BE2C (cell line): ENCODE measurements around the gene KRT4.

ENCODE experiments used
- DNase-seq: peaks from one replicate; pipeline ENCODE4 v3.0.0-alpha.2; 2020
- H3K27me3 ChIP-seq: fragments of 250-450 bp; sonication (Bioruptor Pico); 2 replicates; pipeline ENCODE4 v1.5.1; 2020; ENCODE audit warnings: mild to moderate bottlenecking
- H3K36me3 ChIP-seq: fragments of 250-450 bp; sonication (Bioruptor Pico); 2 replicates; pipeline ENCODE4 v1.5.1; 2020; ENCODE audit warnings: mild to moderate bottlenecking
- H3K4me1 ChIP-seq: fragments of 250-450 bp; sonication (Bioruptor Pico); 2 replicates; pipeline ENCODE4 v1.5.1; 2020
- H3K4me3 ChIP-seq: 2 replicates; pipeline ENCODE4 v1.5.1; 2011; ENCODE audit warnings: low read depth, low read length
- H3K9me3 ChIP-seq: fragments of 250-450 bp; sonication (Bioruptor Pico); 2 replicates; pipeline ENCODE4 v1.5.1; 2020
- TF ChIP-seq, protein P1 (sequence below): IDR thresholded peaks from 2 replicates; pipeline ENCODE4 v1.5.1; 2012; ENCODE audit warnings: mild to moderate bottlenecking, low read depth, low read length

Gene KRT4

DNA sequence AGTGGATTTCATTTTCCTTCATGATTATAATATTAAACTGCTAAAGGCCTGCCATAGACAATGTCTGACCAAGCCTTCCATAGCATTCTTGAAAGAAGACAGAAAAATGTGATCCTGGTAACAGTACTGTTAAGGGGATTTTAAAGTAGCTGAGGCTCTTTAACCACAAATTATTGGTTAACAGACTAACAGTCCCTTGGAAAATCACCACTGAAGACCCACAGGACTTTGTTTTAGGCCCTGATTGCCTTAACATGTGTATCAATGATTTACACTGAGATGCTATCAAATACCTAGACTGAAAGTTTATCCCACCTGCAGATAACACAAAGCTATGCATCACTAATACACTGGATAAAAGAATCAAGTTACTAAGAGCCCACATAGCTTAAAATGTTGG lies 14.2 kb upstream of the KRT4 start:
- Histone ChIP-seq H3K4me1 (no peaks in the 10 kb centered on the region), H3K9me3 (no peaks in the 10 kb centered on the region), H3K36me3 (no peaks in the 10 kb centered on the region), H3K27me3 (peaks cover 6% of the 10 kb centered on the region), H3K4me3 (no peak overlapping the region)
- TF ChIP-seq, protein P1, sequence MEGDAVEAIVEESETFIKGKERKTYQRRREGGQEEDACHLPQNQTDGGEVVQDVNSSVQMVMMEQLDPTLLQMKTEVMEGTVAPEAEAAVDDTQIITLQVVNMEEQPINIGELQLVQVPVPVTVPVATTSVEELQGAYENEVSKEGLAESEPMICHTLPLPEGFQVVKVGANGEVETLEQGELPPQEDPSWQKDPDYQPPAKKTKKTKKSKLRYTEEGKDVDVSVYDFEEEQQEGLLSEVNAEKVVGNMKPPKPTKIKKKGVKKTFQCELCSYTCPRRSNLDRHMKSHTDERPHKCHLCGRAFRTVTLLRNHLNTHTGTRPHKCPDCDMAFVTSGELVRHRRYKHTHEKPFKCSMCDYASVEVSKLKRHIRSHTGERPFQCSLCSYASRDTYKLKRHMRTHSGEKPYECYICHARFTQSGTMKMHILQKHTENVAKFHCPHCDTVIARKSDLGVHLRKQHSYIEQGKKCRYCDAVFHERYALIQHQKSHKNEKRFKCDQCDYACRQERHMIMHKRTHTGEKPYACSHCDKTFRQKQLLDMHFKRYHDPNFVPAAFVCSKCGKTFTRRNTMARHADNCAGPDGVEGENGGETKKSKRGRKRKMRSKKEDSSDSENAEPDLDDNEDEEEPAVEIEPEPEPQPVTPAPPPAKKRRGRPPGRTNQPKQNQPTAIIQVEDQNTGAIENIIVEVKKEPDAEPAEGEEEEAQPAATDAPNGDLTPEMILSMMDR: no peak
- no peak for DNase-seq

DNA sequence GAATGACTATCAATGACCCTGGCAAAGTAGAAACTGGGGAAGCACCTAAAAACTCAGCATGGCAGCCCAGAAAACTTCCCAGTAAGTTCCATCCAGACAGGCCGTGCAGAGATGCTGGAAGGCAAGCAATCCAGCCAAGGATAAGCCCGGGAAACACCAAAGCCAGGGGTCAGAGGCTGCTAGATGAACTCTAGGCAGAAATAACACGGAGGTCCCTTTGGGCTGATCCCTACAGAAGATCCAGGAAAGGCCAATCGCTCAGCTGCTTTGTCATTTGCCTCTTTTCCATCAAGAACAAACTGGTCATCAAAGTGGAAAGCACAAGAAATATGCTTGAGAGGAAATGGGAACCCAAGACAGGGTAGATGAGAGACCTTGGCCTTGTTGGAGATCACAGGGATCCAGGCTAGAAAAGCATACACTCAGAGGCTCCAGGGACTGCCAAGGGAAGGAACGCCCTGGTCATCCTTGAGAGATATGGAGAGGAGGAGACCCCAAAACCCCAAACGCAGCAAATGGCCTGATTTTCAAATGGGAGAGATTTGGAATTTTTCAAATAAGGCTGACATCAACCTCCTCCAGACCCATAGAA lies 13.7 kb upstream of the KRT4 start:
- DNase-seq: no peak
- Histone ChIP-seq H3K4me3 (no peak overlapping the region), H3K9me3 (no peaks in the 10 kb centered on the region), H3K27me3 (peaks cover 9% of the 10 kb centered on the region), H3K36me3 (no peaks in the 10 kb centered on the region), H3K4me1 (no peaks in the 10 kb centered on the region)
- TF ChIP-seq, protein P1: no peak

DNA sequence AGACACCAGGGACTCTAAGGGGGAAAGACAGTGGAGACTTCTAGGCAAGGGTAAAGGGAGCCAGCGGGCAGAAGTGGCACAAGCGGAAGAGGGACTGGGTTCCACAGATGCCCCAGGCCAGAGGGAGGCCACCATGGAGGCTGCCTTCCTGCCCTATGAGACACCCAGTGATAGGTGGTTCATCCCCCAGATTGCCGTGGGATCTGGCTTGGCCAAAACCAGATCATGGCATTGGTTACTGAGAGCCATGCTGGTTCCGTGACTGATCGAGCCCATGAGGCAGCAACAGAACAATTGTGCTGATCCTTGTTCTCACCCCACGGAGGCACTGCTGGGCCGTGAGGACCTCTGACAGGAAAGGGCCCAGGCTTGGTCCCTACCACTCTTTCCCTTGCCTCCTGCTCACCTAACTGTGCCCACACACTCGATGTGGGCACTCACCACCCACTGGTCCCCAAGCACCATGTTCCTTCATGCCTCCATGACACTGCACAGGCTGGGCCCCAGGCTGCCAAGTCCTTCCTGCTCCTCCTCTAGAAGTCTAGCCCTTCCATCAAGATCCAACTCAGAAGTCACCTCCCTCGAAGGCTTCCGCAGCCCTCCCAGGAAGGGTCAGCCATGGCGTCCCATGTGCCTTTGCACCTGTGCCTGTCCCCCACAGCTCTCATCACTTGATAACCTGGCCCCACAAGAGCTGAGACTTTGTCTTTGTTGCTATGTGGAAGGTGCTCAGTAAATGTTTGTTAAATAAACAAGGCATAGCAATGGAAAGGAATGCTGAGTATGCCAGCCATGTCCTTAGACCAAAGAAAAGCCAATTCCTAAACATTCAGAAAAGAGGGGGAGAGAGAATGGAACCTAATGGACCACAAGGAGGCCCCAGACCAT lies 12.9 kb upstream of the KRT4 start:
- TF ChIP-seq, protein P1: no peak

DNA sequence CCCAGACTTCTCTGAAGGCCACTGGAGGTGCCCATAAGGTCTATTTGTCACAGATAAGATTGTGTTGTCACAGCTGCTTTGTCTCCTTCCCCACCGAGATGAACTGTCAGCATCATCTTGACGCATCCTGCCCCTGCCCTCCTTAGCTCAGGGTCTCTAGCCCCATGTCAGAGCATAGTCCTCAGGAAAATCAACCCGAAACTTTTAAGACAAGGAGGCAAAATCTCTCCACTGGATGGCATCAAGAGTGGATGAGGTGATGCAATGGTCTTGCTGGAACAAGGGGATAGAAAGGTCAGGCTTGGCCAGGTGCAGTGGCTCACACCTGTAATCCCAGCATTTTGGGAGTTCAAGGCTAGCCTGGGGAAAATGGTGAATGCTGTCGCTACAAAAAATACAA lies 12.0 kb upstream of the KRT4 start:
- DNase-seq: no peak
- Histone ChIP-seq H3K27me3 (peaks cover 12% of the 10 kb centered on the region), H3K4me1 (no peaks in the 10 kb centered on the region), H3K36me3 (no peaks in the 10 kb centered on the region), H3K9me3 (no peaks in the 10 kb centered on the region), H3K4me3 (no peak overlapping the region)
- TF ChIP-seq, protein P1: no peak

More for the DNA sequence above, 12.9 kb upstream of the KRT4 start:
- no peaks in the 10 kb centered on the region for H3K4me1 ChIP-seq
- H3K9me3 ChIP-seq: no peaks in the 10 kb centered on the region
- H3K27me3 ChIP-seq: peaks cover 13% of the 10 kb centered on the region
- no peaks in the 10 kb centered on the region for H3K36me3 ChIP-seq
- DNase-seq: no peak
- no peak overlapping the region for H3K4me3 ChIP-seq

DNA sequence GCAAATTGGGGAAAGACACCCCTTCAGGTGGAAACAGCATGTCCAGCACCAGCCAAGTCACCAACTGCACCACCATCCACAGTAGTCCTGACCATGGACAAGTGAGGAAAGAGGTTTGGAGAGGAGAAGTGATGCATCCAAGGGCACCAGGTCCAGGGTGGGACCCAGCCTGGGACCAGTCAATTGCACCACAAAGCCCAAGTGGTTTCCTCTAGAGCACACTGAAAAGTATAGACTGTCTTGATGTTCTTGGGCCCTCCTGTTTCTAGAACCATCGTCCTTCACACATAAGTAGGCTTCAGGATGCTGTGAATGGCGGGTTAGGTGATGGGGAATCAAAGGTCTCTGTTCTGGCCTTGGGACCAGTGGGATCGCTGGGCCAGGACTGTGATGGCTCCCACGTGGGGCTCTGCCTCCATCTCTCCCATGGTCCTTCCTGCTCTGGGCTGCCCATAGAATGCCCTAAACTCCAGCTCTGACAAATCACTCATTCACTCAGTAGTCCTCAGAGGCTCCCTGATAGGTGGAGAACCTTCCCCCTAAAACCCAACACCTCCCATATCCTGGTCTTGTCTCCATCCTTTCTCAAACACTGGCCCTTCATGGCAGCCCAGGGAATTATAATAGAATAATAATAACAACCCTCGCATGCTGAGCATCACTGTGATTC lies 11.0 kb upstream of the KRT4 start:
- H3K27me3 ChIP-seq: peaks cover 22% of the 10 kb centered on the region
- no peaks in the 10 kb centered on the region for H3K4me1 ChIP-seq
- no peak for DNase-seq
- H3K4me3 ChIP-seq: no peak overlapping the region
- TF ChIP-seq, protein P1: no peak
- H3K9me3 ChIP-seq: no peaks in the 10 kb centered on the region
- no peaks in the 10 kb centered on the region for H3K36me3 ChIP-seq
